K562 (cell line): ENCODE measurements around the gene SEC14L5. TPM values are rescaled to one million over a fixed set of nuclear protein-coding genes. Genes with fewer than 3 reads are reported as not detected.

Source experiments
- ATAC-seq: fragments of 200-7000 bp; cut with Tn5 transposase; 3 replicates; pipeline ENCODE4 v1.9.1; 2020; ENCODE audit warnings: moderate library complexity
- BruUV-seq: library from RNA; stranded (reverse); fragments of 400-500 nt; replicated peaks from 2 replicates; lab custom pipeline; 2021; lab: Mats Ljungman, UMichigan
- CTCF ChIA-PET: fragments of 300-600 bp; formaldehyde crosslinking; extraction: SDS; loops from one replicate; lab custom pipeline; 2021; ENCODE audit warnings: low intra/inter-chr PET ratio; lab: Yijun Ruan, JAX
- POLR2A ChIA-PET: fragments of 300-600, 350-650 bp; sonication (Branson Sonifier 250); formaldehyde crosslinking; extraction: SDS; loops from one replicate; lab custom pipeline; 2021; ENCODE audit warnings: antibody characterized with exemption, inconsistent platforms; lab: Yijun Ruan, JAX
- DNase-seq, 4 experiments: peaks; one replicate each; pipeline versions ENCODE4 v3.0.0 to v3.0.0-alpha.2; 2011 to 2018; ENCODE audit warnings: low spot score in 3 of 4, mixed read lengths in 3 of 4; ENCODE audit errors: extremely low read depth in 1 of 4
- FAIRE-seq: peaks from 2 replicates; lab custom pipeline; 2011; peaks lifted over from hg19 to GRCh38; lab: Jason Lieb, UNC
- H2AFZ ChIP-seq: 2 replicates; pipeline ENCODE4 v1.6.0; 2011; ENCODE audit warnings: low read depth, low read length, control low read depth, inconsistent platforms
- H3K27ac ChIP-seq: fragments of 200-600 bp; 3 replicates; pipeline ENCODE4 v1.8.0; 2011; ENCODE audit warnings: low read depth, mild to moderate bottlenecking, control low read depth, inconsistent platforms, low read length, moderate library complexity, mixed read lengths; ENCODE audit errors: extremely low read depth
- H3K27me3 ChIP-seq, 2 experiments: fragments of 300-600 bp in 1 of 2; 2 replicates in 1 of 2; 3 replicates in 1 of 2; pipeline versions ENCODE4 v1.6.0 to v1.8.0; 2011; ENCODE audit warnings: inconsistent platforms in 2 of 2, low read length in 2 of 2, mild to moderate bottlenecking in 1 of 2, mixed read lengths in 1 of 2, moderate library complexity in 1 of 2; ENCODE audit not compliant: control insufficient read depth in 2 of 2, insufficient read depth in 2 of 2
- H3K36me3 ChIP-seq: fragments of 300-600 bp; 3 replicates; pipeline ENCODE4 v1.8.0; 2011; ENCODE audit warnings: mild to moderate bottlenecking, low read length, inconsistent platforms; ENCODE audit not compliant: control insufficient read depth, insufficient read depth
- H3K4me1 ChIP-seq, 2 experiments: fragments of 200-600 bp in 1 of 2; replicated peaks in 1 of 2; 2 replicates in 1 of 2; 3 replicates in 1 of 2; pipeline versions ENCODE4 v1.5.1 to v1.8.0; 2011; ENCODE audit warnings: inconsistent platforms in 2 of 2, low read length in 2 of 2, mild to moderate bottlenecking in 1 of 2, mixed read lengths in 1 of 2, moderate library complexity in 1 of 2; ENCODE audit not compliant: control insufficient read depth in 2 of 2, insufficient read depth in 2 of 2
- H3K4me2 ChIP-seq: 2 replicates; pipeline ENCODE4 v1.6.1; 2011; ENCODE audit warnings: low read length, control low read depth, inconsistent platforms, mixed read lengths; ENCODE audit not compliant: insufficient read depth
- H3K4me3 ChIP-seq: fragments of 200-600 bp; sonication (generic), shearing (Covaris generic); 2 replicates; pipeline ENCODE4 v1.5.1; 2016; ENCODE audit warnings: control low read depth, inconsistent platforms
- H3K79me2 ChIP-seq: fragments of 200-600 bp; 3 replicates; pipeline ENCODE4 v1.8.0; 2011; ENCODE audit warnings: low read length, inconsistent platforms; ENCODE audit not compliant: control insufficient read depth, insufficient read depth
- H3K9ac ChIP-seq, 2 experiments: 2 replicates each; pipeline versions ENCODE4 v1.6.0 to v1.6.1; 2011; ENCODE audit warnings: low read depth in 2 of 2, low read length in 2 of 2, control low read depth in 1 of 2, inconsistent platforms in 1 of 2, mild to moderate bottlenecking in 1 of 2, mixed read lengths in 1 of 2; ENCODE audit not compliant: insufficient read depth in 1 of 2
- H3K9me1 ChIP-seq: one replicate; pipeline ENCODE4 v1.6.0; 2011; ENCODE audit warnings: inconsistent platforms, mild to moderate bottlenecking, low read length, moderate library complexity; ENCODE audit not compliant: control insufficient read depth, insufficient read depth
- H3K9me3 ChIP-seq: replicated peaks from 2 replicates; pipeline ENCODE4 v1.5.1; 2011; ENCODE audit warnings: low read depth, low read length, inconsistent platforms; ENCODE audit not compliant: control insufficient read depth, insufficient read depth
- H4K20me1 ChIP-seq: replicated peaks from 2 replicates; pipeline ENCODE4 v1.6.1; 2011; ENCODE audit warnings: low read length, inconsistent platforms, mixed read lengths; ENCODE audit not compliant: control insufficient read depth, insufficient read depth
- ATF4 ChIP-seq: fragments of 450-650 bp; formaldehyde crosslinking; IDR thresholded peaks from 2 replicates; pipeline ENCODE4 v1.4.0; 2022; ENCODE audit warnings: mild to moderate bottlenecking, moderate library complexity
- GTF2E2 ChIP-seq: fragments of 200-800 bp; sonication (Bioruptor generic); IDR thresholded peaks from 2 replicates; pipeline ENCODE4 v1.6.1; 2016; ENCODE audit warnings: missing genetic modification characterization, missing compliant biosample characterization
- NRF1 ChIP-seq, 2 experiments: fragments of 450-650 bp; IDR thresholded peaks in 1 of 2; conservative IDR thresholded peaks in 1 of 2; 2 replicates each; pipeline ENCODE4 v1.6.1; 2014; ENCODE audit warnings: mild to moderate bottlenecking in 2 of 2
- SMARCC2 ChIP-seq: fragments of 450-650 bp; IDR thresholded peaks from 2 replicates; pipeline ENCODE4 v1.6.1; 2017; ENCODE audit warnings: antibody characterized with exemption, moderate library complexity, mild to moderate bottlenecking, low read depth
- TARDBP ChIP-seq: fragments of 450-650 bp; IDR thresholded peaks from 2 replicates; pipeline ENCODE4 v1.6.1; 2016
- ZNF146 ChIP-seq: IDR thresholded peaks from one replicate; pipeline ENCODE4 v1.6.1; 2018; ENCODE audit warnings: missing compliant biosample characterization; ENCODE audit not compliant: unreplicated experiment
- ZNF277 ChIP-seq: fragments of 250-450 bp; sonication (Bioruptor Pico); IDR thresholded peaks from 2 replicates; pipeline ENCODE4 v1.8.0; 2022; ENCODE audit warnings: inconsistent platforms, mild to moderate bottlenecking, moderate library complexity, borderline replicate concordance
- ZNF696 ChIP-seq: fragments of 250-450 bp; sonication (Bioruptor Pico); conservative IDR thresholded peaks from 2 replicates; pipeline ENCODE4 v1.4.0; 2020; ENCODE audit warnings: mild to moderate bottlenecking, moderate library complexity
- WGBS: fragments of 100-300 bp; shearing (Covaris generic); methylation state at CpG from one replicate; pipeline ENCODE4 v1.1.6; 2016; ENCODE audit warnings: low coverage, mixed read lengths; ENCODE audit not compliant: insufficient coverage; ENCODE audit errors: missing lambda C conversion rate; 5-methylcytosine and 5-hydroxymethylcytosine counted together
- in situ Hi-C: fragments of 300-500 bp; cut with MboI; formaldehyde crosslinking; loops from 4 replicates; pipeline ENCODE4 v1.15.0; 2018; ENCODE audit warnings: inconsistent platforms, mixed read lengths
- intact Hi-C: fragments of 100-400 bp; cut with micrococcal nuclease; formaldehyde crosslinking; loops from 2 replicates; pipeline ENCODE4 v1.14.2; 2022
- polyA plus RNA-seq, 8 experiments: library from polyadenylated mRNA; depleted of rRNA in 4 of 8; stranded (reverse) in 5 of 8; unstranded in 3 of 8; fragments of >200 nt; fragmentation: Nextera tagmentation in 2 of 8; fragmentation: Illumina TruSeq in 1 of 8; extraction: Ambion mirVana in 2 of 8; extraction: Trizol in 1 of 8; gene quantifications; 2 replicates each; pipeline versions ENCODE4 v1.2.1 to v1.2.3, GENCODE V29; 2011 to 2014; ENCODE audit warnings: inconsistent platforms in 1 of 8, missing spikeins in 1 of 8
- total RNA-seq, 7 experiments: library from RNA; depleted of rRNA in 6 of 7; stranded (reverse); fragments of >200 nt in 6 of 7; fragmentation: Illumina TruSeq in 2 of 7; extraction: Trizol in 2 of 7; gene quantifications; 2 replicates each; pipeline versions ENCODE4 v1.2.1 to v1.2.3, GENCODE V29; 2011 to 2021; ENCODE audit warnings: low replicate concordance in 1 of 7
- TF ChIP-seq, protein P1 (sequence below): fragments of 450-650 bp; IDR thresholded peaks from 2 replicates; pipeline ENCODE4 v1.6.1; 2016; ENCODE audit warnings: antibody characterized with exemption

Gene SEC14L5
- total and polyA plus RNA-seq, 9 of the 15 experiments (the other 6 are each of a cell fraction or from before 2014, with no cell fraction given): 0.11 TPM; not detected in 8

GRCh38 chr16:4934591-4934990, 23.5 kb upstream of the SEC14L5 start:
- FAIRE-seq: no peak

More at GRCh38 chr16:4934591-4934990, 23.5 kb upstream of the SEC14L5 start:
- POLR2A ChIA-PET: no interaction called here
- CTCF ChIA-PET: no interaction called here
- BruUV-seq: no TSS peak
- Histone ChIP-seq H3K9me1 (no peaks in the 10 kb centered on the region), H3K4me3 (no peak overlapping the region), H3K4me2 (no peak overlapping the region), H3K4me1 (peaks cover 0 to 18% of the 10 kb centered on the region in 2 experiments; a peak in 3 of 5 replicates), H3K79me2 (no peaks in the 10 kb centered on the region), H4K20me1 (peaks cover 25% of the 10 kb centered on the region), H3K9ac (no peak overlapping the region), H3K27ac (no peak overlapping the region), H3K36me3 (no peaks in the 10 kb centered on the region), H2AFZ (no peak overlapping the region), H3K9me3 (no peaks in the 10 kb centered on the region), H3K27me3 (peaks cover 49 to 76% of the 10 kb centered on the region in 2 experiments)
- intact Hi-C loops: loop anchor here (10.0 kb wide), 1 partner anchor 50 kb away; no protein-coding TSS in a partner anchor
- ATAC-seq (no peak), DNase-seq (no peak)
- 10% methylated on average over 6 of the region's 6 CpGs for WGBS
- TF ChIP-seq ZNF696 (CRISPR knock-in tag) (no peak), ZNF277 (no peak), NRF1 (conservative IDR thresholded peaks at IDR 0.05 in 1 of 2, IDR thresholded peaks at IDR 0.05 in 1 of 2) (no peak), GTF2E2 (tag) (no peak), ATF4 (CRISPR knock-in tag) (no peak), ZNF146 (CRISPR knock-in tag) (no peak), TARDBP (no peak), SMARCC2 (no peak)
- TF ChIP-seq, protein P1, sequence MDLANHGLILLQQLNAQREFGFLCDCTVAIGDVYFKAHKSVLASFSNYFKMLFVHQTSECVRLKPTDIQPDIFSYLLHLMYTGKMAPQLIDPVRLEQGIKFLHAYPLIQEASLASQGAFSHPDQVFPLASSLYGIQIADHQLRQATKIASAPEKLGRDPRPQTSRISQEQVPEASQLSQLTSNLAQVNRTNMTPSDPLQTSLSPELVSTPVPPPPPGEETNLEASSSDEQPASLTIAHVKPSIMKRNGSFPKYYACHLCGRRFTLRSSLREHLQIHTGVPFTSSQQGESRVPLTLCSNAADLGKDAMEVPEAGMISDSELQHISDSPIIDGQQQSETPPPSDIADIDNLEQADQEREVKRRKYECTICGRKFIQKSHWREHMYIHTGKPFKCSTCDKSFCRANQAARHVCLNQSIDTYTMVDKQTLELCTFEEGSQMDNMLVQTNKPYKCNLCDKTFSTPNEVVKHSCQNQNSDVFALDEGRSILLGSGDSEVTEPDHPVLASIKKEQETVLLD: no peak
- in situ Hi-C loops: no loop called here
